HepG2 (cell line): ENCODE results near the gene C12orf56. TPM values are rescaled to one million over a fixed set of nuclear protein-coding genes. Genes with fewer than 3 reads are reported as not detected.

Source experiments
- AHR ChIP-seq: IDR thresholded peaks from 2 replicates; pipeline ENCODE4 v1.6.1; 2018; ENCODE audit warnings: missing genetic modification reagents, missing compliant biosample characterization
- BRD4 ChIP-seq: sonication (generic); formaldehyde crosslinking; IDR thresholded peaks from 2 replicates; pipeline ENCODE4 v1.4.0; 2020; ENCODE audit warnings: missing genetic modification reagents
- CHCHD3 ChIP-seq: sonication (generic); formaldehyde crosslinking; IDR thresholded peaks from 2 replicates; pipeline ENCODE4 v1.8.0; 2022; ENCODE audit warnings: mild to moderate bottlenecking, missing genetic modification reagents, moderate library complexity
- GABPB1 ChIP-seq: IDR thresholded peaks from 2 replicates; pipeline ENCODE4 v1.6.1; 2016; ENCODE audit warnings: mild to moderate bottlenecking, missing genetic modification reagents, moderate library complexity, missing compliant biosample characterization
- LRRFIP1 ChIP-seq: sonication (generic); formaldehyde crosslinking; conservative IDR thresholded peaks from 2 replicates; pipeline ENCODE4 v1.4.0; 2020; ENCODE audit warnings: missing genetic modification reagents
- MEIS2 ChIP-seq: sonication (generic); formaldehyde crosslinking; IDR thresholded peaks from 2 replicates; pipeline ENCODE4 v1.9.0; 2021; ENCODE audit warnings: mild to moderate bottlenecking, missing genetic modification reagents
- MTA1 ChIP-seq: sonication (generic); formaldehyde crosslinking; IDR thresholded peaks from 2 replicates; pipeline ENCODE4 v1.4.0; 2020; ENCODE audit warnings: missing genetic modification reagents, mild to moderate bottlenecking, borderline replicate concordance
- NFE2L2 ChIP-seq: fragments of 150-350 bp; IDR thresholded peaks from 2 replicates; pipeline ENCODE4 v1.6.1; 2014; ENCODE audit warnings: low read length
- PHF20 ChIP-seq: sonication (generic); formaldehyde crosslinking; IDR thresholded peaks from 2 replicates; pipeline ENCODE4 v1.5.0; 2020; ENCODE audit warnings: mild to moderate bottlenecking, missing genetic modification reagents
- RBAK ChIP-seq: sonication (generic); formaldehyde crosslinking; IDR thresholded peaks from 2 replicates; pipeline ENCODE4 v1.5.1; 2020; ENCODE audit warnings: mild to moderate bottlenecking, missing genetic modification reagents
- SRY ChIP-seq: sonication (generic); formaldehyde crosslinking; IDR thresholded peaks from 2 replicates; pipeline ENCODE4 v1.8.0; 2022; ENCODE audit warnings: mild to moderate bottlenecking, missing genetic modification reagents
- STAT5B ChIP-seq: sonication (generic); formaldehyde crosslinking; IDR thresholded peaks from 2 replicates; pipeline ENCODE4 v1.4.0; 2020; ENCODE audit warnings: missing genetic modification reagents
- TBP ChIP-seq: sonication (generic); formaldehyde crosslinking; IDR thresholded peaks from 2 replicates; pipeline ENCODE4 v1.5.0; 2020; ENCODE audit warnings: missing genetic modification reagents
- TFDP2 ChIP-seq: sonication (generic); formaldehyde crosslinking; IDR thresholded peaks from 2 replicates; pipeline ENCODE4 v1.4.0; 2020; ENCODE audit warnings: missing genetic modification reagents
- ZBTB8A ChIP-seq: sonication (generic); formaldehyde crosslinking; IDR thresholded peaks from 2 replicates; pipeline ENCODE4 v1.4.0; 2020; ENCODE audit warnings: mild to moderate bottlenecking, low read depth, missing genetic modification reagents, borderline replicate concordance
- ZKSCAN8 ChIP-seq: IDR thresholded peaks from 2 replicates; pipeline ENCODE4 v1.6.1; 2016; ENCODE audit warnings: borderline replicate concordance, missing genetic modification reagents, missing compliant biosample characterization
- ZNF124 ChIP-seq: sonication (generic); formaldehyde crosslinking; IDR thresholded peaks from 2 replicates; pipeline ENCODE4 v1.4.0; 2020; ENCODE audit warnings: missing genetic modification reagents
- ZNF180 ChIP-seq: sonication (generic); formaldehyde crosslinking; IDR thresholded peaks from 2 replicates; pipeline ENCODE4 v1.4.0; 2020; ENCODE audit warnings: low read depth, missing genetic modification reagents, borderline replicate concordance
- ZNF354B ChIP-seq: sonication (generic); formaldehyde crosslinking; IDR thresholded peaks from 2 replicates; pipeline ENCODE4 v1.8.0; 2022; ENCODE audit warnings: mild to moderate bottlenecking, missing genetic modification reagents
- ZNF546 ChIP-seq: sonication (generic); formaldehyde crosslinking; conservative IDR thresholded peaks from 2 replicates; pipeline ENCODE4 v1.8.1; 2023; ENCODE audit warnings: mild to moderate bottlenecking, missing genetic modification reagents
- ZNF558 ChIP-seq: sonication (generic); formaldehyde crosslinking; IDR thresholded peaks from 2 replicates; pipeline ENCODE4 v1.9.0; 2022; ENCODE audit warnings: mild to moderate bottlenecking, missing genetic modification reagents, borderline replicate concordance
- ZNF710 ChIP-seq: sonication (generic); formaldehyde crosslinking; IDR thresholded peaks from 2 replicates; pipeline ENCODE4 v1.5.0; 2020; ENCODE audit warnings: mild to moderate bottlenecking, missing genetic modification reagents, borderline replicate concordance
- ZNF746 ChIP-seq: sonication (generic); formaldehyde crosslinking; IDR thresholded peaks from 2 replicates; pipeline ENCODE4 v1.8.0; 2022; ENCODE audit warnings: mild to moderate bottlenecking, missing genetic modification reagents
- polyA plus RNA-seq, 8 experiments: library from polyadenylated mRNA; depleted of rRNA in 3 of 8; stranded (reverse) in 7 of 8; unstranded in 1 of 8; fragments of >200 nt; fragmentation: Illumina TruSeq in 4 of 8; extraction: Trizol in 4 of 8; gene quantifications; 2 replicates each; pipeline versions ENCODE4 v1.2.1 to v1.2.3, GENCODE V29; 2011 to 2016; ENCODE audit warnings: low read depth in 4 of 8, missing spikeins in 1 of 8, mixed read lengths in 1 of 8; ENCODE audit not compliant: insufficient read depth in 1 of 8
- total RNA-seq, 5 experiments: library from RNA; depleted of rRNA; stranded (reverse); fragments of >200 nt; fragmentation: Illumina TruSeq; extraction: Trizol; gene quantifications; 2 replicates each; pipeline ENCODE4 v1.2.3, GENCODE V29; 2016; ENCODE audit warnings: low read depth in 1 of 5

C12orf56 gene
- total and polyA plus RNA-seq, 2 of the 13 experiments (the other 11 are each of a cell fraction or from before 2014, with no cell fraction given) = 0.07 TPM; not detected in 1

GRCh38 chr12:64222009-64222765 lies 168.4 kb downstream of the C12orf56 start, which contains the start of gene KICS2 (continued):
- TF ChIP-seq STAT5B (CRISPR knock-in tag) (no peak), AHR (CRISPR knock-in tag) (peak; percentile 85; the same call in 1 of the 2 replicates), RBAK (CRISPR knock-in tag) (no peak), ZBTB8A (CRISPR knock-in tag) (no peak), ZNF124 (CRISPR knock-in tag) (no peak), NFE2L2 (no peak), ZNF354B (CRISPR knock-in tag) (no peak), SRY (peak; percentile 88; the same call in 1 of the 2 replicates), ZKSCAN8 (peak; percentile 50; the same call in 1 of the 2 replicates), MTA1 (CRISPR knock-in tag) (peak; percentile 73; the same call in 1 of the 2 replicates), MEIS2 (CRISPR knock-in tag) (peak; percentile 78; the same call in 1 of the 2 replicates), ZNF558 (CRISPR knock-in tag) (no peak), ZNF180 (CRISPR knock-in tag) (no peak), CHCHD3 (CRISPR knock-in tag) (no peak), PHF20 (CRISPR knock-in tag) (peak; percentile 90), GABPB1 (peak; percentile 93), LRRFIP1 (CRISPR knock-in tag) (no peak), ZNF746 (CRISPR knock-in tag) (peak; percentile 70; the same call in 1 of the 2 replicates), TFDP2 (CRISPR knock-in tag) (peak; percentile 44; the same call in 1 of the 2 replicates), ZNF710 (no peak), ZNF546 (no peak), TBP (CRISPR knock-in tag) (no peak; the same call in 1 of the 2 replicates), BRD4 (CRISPR knock-in tag) (peak; percentile 75)
